ENCODE measurements around the gene QRSL1. TPM values are rescaled to one million over a fixed set of nuclear protein-coding genes. Genes with fewer than 3 reads are reported as not detected.

The QRSL1 gene
- total RNA-seq, 1 experiment from 2014 or later: 13.4 TPM

- no peaks in the 10 kb centered on the region for H4K20me1 ChIP-seq (ENCODE audit: insufficient read depth)
- no peaks in the 10 kb centered on the region for H3K79me2 ChIP-seq (ENCODE audit: low read depth)
- H3K9me3 ChIP-seq (ENCODE audit: insufficient read depth, low read depth): no peaks in the 10 kb centered on the region
- TF ChIP-seq CTCF (conservative IDR thresholded peaks at IDR 0.05) (no peak), EZH2 (IDR thresholded peaks at IDR 0.05; ENCODE audit: low read depth) (no peak)
- no TSS peak for BruUV-seq (replicated peaks)
- peaks cover 19% of the 10 kb centered on the region for H3K4me1 ChIP-seq (replicated peaks; ENCODE audit: insufficient read depth)
- no peak for DNase-seq
- POLR2A ChIA-PET (ENCODE audit: unreplicated experiment): interaction anchor here (0.6 kb wide), 1 partner anchor 182 kb away, joined by 4 read pairs; no protein-coding TSS in a partner anchor
- no peak overlapping the region for H3K4me2 ChIP-seq
- CTCF ChIA-PET: no interaction called here
- H3F3A ChIP-seq (ENCODE audit: insufficient read depth, low read depth): no peaks in the 10 kb centered on the region
- no peaks in the 10 kb centered on the region for H3K27me3 ChIP-seq (ENCODE audit: insufficient read depth, low read depth)
- intact Hi-C loops (cut with micrococcal nuclease; ENCODE audit: unreplicated experiment): no loop called here
- no peak overlapping the region for H2AFZ ChIP-seq
- no peak overlapping the region for H3K27ac ChIP-seq
- no peaks in the 10 kb centered on the region for H3K9me2 ChIP-seq (ENCODE audit: insufficient read depth)
- H3K36me3 ChIP-seq (ENCODE audit: low read depth): no peaks in the 10 kb centered on the region
- no peak overlapping the region for H3K4me3 ChIP-seq
Measured at GRCh38 chr6:106688177-106688951, 59.0 kb downstream of the QRSL1 start.

GRCh38 chr6:106692112-106692818, 62.9 kb downstream of the QRSL1 start:
- ChIA-PET POLR2A (ENCODE audit: unreplicated experiment) (interaction anchor here (0.6 kb wide), 1 partner anchor 37 kb away, joined by 3 read pairs; no protein-coding TSS in a partner anchor), CTCF (no interaction called here)
- Histone ChIP-seq H3F3A (ENCODE audit: insufficient read depth, low read depth) (no peaks in the 10 kb centered on the region), H3K27me3 (ENCODE audit: insufficient read depth, low read depth) (no peaks in the 10 kb centered on the region), H4K20me1 (ENCODE audit: insufficient read depth) (no peaks in the 10 kb centered on the region), H3K9me3 (ENCODE audit: insufficient read depth, low read depth) (no peaks in the 10 kb centered on the region), H3K27ac (peak overlapping the region; percentile 47), H3K9me2 (ENCODE audit: insufficient read depth) (no peaks in the 10 kb centered on the region), H3K4me2 (peak overlapping the region; percentile 57), H2AFZ (peak overlapping the region; percentile 2; the same call in 1 of the 2 replicates), H3K79me2 (ENCODE audit: low read depth) (no peaks in the 10 kb centered on the region), H3K36me3 (ENCODE audit: low read depth) (no peaks in the 10 kb centered on the region), H3K4me1 (replicated peaks; ENCODE audit: insufficient read depth) (peaks cover 19% of the 10 kb centered on the region), H3K4me3 (no peak overlapping the region)
- BruUV-seq (replicated peaks): no TSS peak
- no peak for TF ChIP-seq EZH2 (IDR thresholded peaks at IDR 0.05; ENCODE audit: low read depth)
- TF ChIP-seq CTCF (conservative IDR thresholded peaks at IDR 0.05): no peak
- DNase-seq: peak; percentile 44 to 50
- intact Hi-C loops (cut with micrococcal nuclease; ENCODE audit: unreplicated experiment): no loop called here

GRCh38 chr6:106692819-106693208, 63.4 kb downstream of the QRSL1 start:
- Histone ChIP-seq H3K4me1 (replicated peaks; ENCODE audit: insufficient read depth) (peaks cover 19% of the 10 kb centered on the region), H3K9me3 (ENCODE audit: insufficient read depth, low read depth) (no peaks in the 10 kb centered on the region), H3F3A (ENCODE audit: insufficient read depth, low read depth) (no peaks in the 10 kb centered on the region), H3K36me3 (ENCODE audit: low read depth) (no peaks in the 10 kb centered on the region), H3K79me2 (ENCODE audit: low read depth) (no peaks in the 10 kb centered on the region), H4K20me1 (ENCODE audit: insufficient read depth) (no peaks in the 10 kb centered on the region), H3K27ac (no peak overlapping the region; the same call in 1 of the 2 replicates), H3K27me3 (ENCODE audit: insufficient read depth, low read depth) (no peaks in the 10 kb centered on the region), H2AFZ (no peak overlapping the region), H3K4me2 (peak overlapping the region; percentile 57), H3K9me2 (ENCODE audit: insufficient read depth) (no peaks in the 10 kb centered on the region), H3K4me3 (no peak overlapping the region)
- POLR2A ChIA-PET (ENCODE audit: unreplicated experiment): interaction anchor here (0.6 kb wide), 1 partner anchor 36 kb away, joined by 3 read pairs; no protein-coding TSS in a partner anchor
- TF ChIP-seq EZH2 (IDR thresholded peaks at IDR 0.05; ENCODE audit: low read depth) (no peak), CTCF (conservative IDR thresholded peaks at IDR 0.05) (no peak)
- CTCF ChIA-PET: no interaction called here
- no peak for DNase-seq
- BruUV-seq (replicated peaks): no TSS peak
- intact Hi-C loops (cut with micrococcal nuclease; ENCODE audit: unreplicated experiment): no loop called here

Measured in PC-9 (cell line).